ENCODE data around the gene SLC25A33. TPM values are rescaled to one million over a fixed set of nuclear protein-coding genes. Genes with fewer than 3 reads are reported as not detected.

SLC25A33 gene
- total and polyA plus RNA-seq, 2 of the 8 experiments (the other 6 are each of a cell fraction or from before 2014, with no cell fraction given), result 7.8 to 12.8 TPM

DNA sequence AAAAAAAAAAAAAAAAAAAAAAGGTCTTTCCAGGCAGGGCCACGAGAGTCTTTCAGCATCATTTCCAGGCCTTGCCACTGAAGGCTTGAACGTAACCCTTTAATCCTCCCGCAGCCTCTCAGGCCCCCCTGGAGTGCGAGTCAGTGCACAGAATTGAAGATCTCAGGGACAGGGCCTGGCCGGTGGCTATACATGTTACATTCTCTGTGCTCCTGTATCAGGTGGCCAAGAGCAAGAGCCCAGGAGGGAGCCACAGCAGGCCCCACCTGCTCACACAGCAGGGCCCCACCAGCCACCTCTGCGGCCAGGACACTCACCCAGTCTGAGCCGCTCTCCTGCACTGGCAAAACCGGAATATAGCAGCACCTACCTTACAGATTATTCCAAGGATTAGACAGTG lies 34.1 kb upstream of the SLC25A33 start (continued):
- TF ChIP-seq GTF2F1 (IDR thresholded peaks at IDR 0.05; ENCODE audit: borderline replicate concordance, low read depth, low read length), result no peak
- TF ChIP-seq SAP30 (IDR thresholded peaks at IDR 0.05; ENCODE audit: insufficient read depth, insufficient replicate concordance, low read length), result no peak
- TF ChIP-seq KDM1A (IDR thresholded peaks at IDR 0.05; ENCODE audit: borderline replicate concordance, low read length), result no peak
- TF ChIP-seq HDAC2 (IDR thresholded peaks at IDR 0.05; ENCODE audit: borderline replicate concordance in 1 of 2, low read depth in 2 of 2, low read length in 2 of 2), result no peak

Data from H1 (cell line).